Left cardiac atrium (tissue), 4 donors: ENCODE data around the gene TANGO2. TPM values are rescaled to one million over a fixed set of nuclear protein-coding genes. Genes with fewer than 3 reads are reported as not detected.

ENCODE experiments used
- ATAC-seq, 2 donors: fragments of 200-7000 bp; cut with Tn5 transposase; one replicate each; pipeline ENCODE4 v1.9.1; 2020; ENCODE audit warnings: mild to moderate bottlenecking in 2 of 2, moderate library complexity in 2 of 2
- DNase-seq: peaks from one replicate; pipeline ENCODE4 v3.0.0-alpha.2; 2020
- intact Hi-C, 2 donors: fragments of 100-400 bp; cut with DNase I; formaldehyde crosslinking; loops; one replicate each; pipeline versions ENCODE4 v1.14.1 to v1.15.1; 2022 to 2023
- long read RNA-seq: library from polyadenylated mRNA; unstranded; transcript quantifications from one replicate; pipeline ENCODE4 v2.0.0, GENCODE V29; 2021
- total RNA-seq, 2 donors: library from RNA; stranded (reverse); fragmentation: NEBNext Ultra II Directional; extraction: Animal tissue kit (Norgen Biotek cat#: 25700); gene quantifications; one replicate each; pipeline ENCODE4 v1.2.1, GENCODE V29; 2021
- donor health status: DM: no; HTN: yes; CAD: no.
- donor health status: DM: no; HTN: yes; CAD: no; lungs with severe emphysema.
- donor health status: DM: yes; HTN: yes; CAD: no.
- donor health status: Dilated cardiomyopathy.

TANGO2 gene, protein sequence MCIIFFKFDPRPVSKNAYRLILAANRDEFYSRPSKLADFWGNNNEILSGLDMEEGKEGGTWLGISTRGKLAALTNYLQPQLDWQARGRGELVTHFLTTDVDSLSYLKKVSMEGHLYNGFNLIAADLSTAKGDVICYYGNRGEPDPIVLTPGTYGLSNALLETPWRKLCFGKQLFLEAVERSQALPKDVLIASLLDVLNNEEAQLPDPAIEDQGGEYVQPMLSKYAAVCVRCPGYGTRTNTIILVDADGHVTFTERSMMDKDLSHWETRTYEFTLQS
- 10 to 100 TPM; 55.0 to 80.0 TPM for total RNA-seq
- long read RNA-seq, transcript TANGO2-203 (8 exons, 2,241 nt), result minor isoform, 9 of 196 reads
- long read RNA-seq, transcript TANGO2-217 (9 exons, 2,439 nt), result minor isoform, 12 of 196 reads
- long read RNA-seq, transcript TANGO2-202 (7 exons, 2,011 nt), result major isoform, 13 of 196 reads
- long read RNA-seq, transcript TANGO2-201 (9 exons, 2,273 nt), result major isoform, 13 of 196 reads
- long read RNA-seq, partial matches to known transcripts, result 25 of 196 reads
- long read RNA-seq, other reads (novel, unspliced or antisense), result 118 of 196 reads

GRCh38 chr22:20020533-20021195 is at the start of gene TANGO2:
Gene TANGO2, plus strand, starts transcription at chr22:20021110. Its CDS starts 15,689 bp downstream, at chr22:20036799.
- peak; percentile 92 to 93 for ATAC-seq
- intact Hi-C loops, result no loop called here
- DNase-seq, result peak; percentile 94

DNA sequence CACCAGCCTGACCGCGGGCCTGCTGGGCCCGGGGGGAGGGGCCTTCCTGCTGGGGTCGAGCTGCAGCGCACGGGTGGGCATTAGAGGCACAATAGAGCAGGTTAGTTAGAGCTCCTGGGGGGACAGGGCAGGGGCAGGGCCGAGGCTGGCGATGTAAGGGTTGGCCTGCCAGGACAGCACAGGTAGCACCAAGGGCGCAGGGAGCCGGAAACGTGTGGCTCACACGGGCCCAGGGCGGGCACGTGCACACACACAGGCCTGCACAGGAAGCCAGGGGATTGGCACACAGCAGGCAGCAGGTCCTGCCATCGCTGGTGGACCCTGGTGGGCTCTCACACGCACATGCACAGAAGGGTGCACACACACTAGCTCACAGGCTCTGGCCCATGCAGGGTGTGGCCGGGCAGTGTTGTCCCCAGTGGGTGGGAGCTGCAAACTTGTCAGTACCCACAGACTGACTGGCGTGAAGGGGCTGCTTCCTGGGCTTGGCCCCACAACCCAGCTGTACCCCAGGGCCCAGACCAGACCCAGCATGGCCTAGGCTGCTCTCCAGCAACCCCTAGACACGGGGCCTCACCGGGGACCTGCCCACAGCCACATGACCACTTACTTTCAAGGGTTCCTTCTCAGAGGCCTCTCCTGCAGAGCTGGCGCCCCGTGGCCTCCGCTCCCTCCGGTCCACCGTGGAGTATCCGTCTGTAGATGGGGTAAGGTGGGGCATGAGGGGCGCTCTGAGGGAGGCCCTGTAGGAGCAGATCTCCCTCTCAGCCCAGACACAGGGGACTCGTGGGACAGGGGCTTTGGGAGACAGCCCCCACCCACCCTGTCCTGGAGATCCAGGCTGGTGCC is 49.4 kb upstream of the TANGO2 start:
- ATAC-seq, result peak in 1 of 2 donors; percentile 2
- no peak for DNase-seq
- intact Hi-C loops, result loop anchor here in 1 of 2 donors (10.0 kb wide), 1 partner anchor 143 kb away; the partner anchor contains the start of genes RANBP1 and TRMT2A

GRCh38 chr22:19972251-19972650 is 48.7 kb upstream of the TANGO2 start:
- intact Hi-C loops, result loop anchor here in 1 of 2 donors (10.0 kb wide), 1 partner anchor 143 kb away; the partner anchor contains the start of genes RANBP1 and TRMT2A
- ATAC-seq (no peak), DNase-seq (no peak)

DNA sequence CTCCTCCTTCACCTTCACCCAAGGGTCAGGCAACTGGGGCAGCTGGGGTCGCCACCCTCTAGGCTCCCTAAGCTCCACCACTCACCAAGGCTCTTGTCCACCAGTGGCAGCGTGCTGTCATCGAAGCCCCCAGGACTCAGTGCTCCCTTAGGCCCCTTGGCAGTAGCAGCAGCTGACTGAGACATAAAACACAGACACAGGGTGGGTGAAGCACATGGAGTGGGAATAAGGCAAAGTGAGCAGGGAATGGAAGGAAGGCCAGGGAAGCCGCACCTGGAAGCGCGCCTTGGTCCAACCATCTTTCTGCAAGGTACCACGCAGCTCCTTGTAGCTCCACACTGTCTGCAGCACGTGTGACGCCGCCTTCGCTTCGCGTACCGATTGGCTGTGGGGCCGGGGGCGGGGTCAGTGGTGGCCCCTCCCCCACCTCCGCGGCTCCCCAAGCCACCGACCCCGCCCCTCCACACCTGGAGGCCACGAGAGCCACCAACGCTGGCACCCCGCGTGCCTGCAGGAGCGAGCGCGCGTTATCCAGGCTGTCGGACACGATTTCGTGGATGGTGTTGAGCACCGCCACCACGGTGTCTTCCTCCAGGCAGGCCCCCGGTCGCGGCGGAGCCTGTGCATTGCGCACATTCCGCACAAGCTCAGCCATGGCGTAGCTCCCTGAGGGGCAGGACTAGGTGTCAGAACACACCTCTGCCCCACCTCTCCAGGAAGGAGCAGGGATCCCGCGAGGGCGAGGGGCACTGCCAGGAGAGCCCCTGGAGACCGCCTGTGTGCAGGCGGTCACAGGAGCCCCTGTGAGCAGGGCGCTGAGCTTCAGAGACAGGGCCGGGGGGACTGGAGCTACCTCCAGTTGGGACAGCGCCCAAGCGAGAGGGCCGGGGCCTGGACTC is 48.0 kb upstream of the TANGO2 start:
- ATAC-seq, result no peak
- intact Hi-C loops, result loop anchor here in 1 of 2 donors (10.0 kb wide), 1 partner anchor 142 kb away; the partner anchor contains the start of genes RANBP1 and TRMT2A
- no peak for DNase-seq

DNA sequence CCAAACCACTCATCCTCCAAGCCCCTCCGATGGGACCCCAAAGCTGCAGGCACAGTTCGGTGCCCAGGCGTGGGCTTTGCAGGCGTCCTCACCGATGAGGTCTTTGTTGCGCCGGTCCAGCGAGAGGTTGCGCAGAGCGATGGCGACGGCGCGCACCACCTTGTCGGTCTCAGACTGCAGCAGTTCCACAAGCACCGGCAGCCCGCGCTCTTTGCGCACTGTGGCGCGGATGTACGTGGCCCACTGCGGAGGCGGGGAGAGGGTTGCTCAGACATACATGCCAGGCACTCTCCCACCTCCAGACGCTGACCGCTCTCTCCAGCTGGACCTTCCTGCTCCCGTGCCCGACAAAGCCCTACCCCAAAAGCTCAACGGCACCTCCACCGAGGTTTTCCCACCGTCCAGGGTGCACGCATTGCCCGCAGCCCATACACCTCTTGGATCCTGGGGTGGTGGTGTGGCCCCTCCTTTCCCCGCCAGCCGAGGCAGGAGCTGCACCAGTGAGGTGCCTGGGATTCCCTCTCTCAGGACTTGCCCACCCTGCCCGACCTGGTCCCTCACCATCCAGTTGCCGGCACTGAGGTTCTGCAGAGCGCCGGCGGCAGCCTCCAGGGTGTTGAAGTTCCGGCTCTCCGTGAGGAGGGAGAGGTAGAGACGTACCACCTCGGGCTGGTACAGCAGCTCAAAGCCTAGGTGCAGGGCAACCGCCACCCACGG is 47.2 kb upstream of the TANGO2 start:
- no peak for ATAC-seq
- intact Hi-C loops, result loop anchor here in 1 of 2 donors (10.0 kb wide), 1 partner anchor 141 kb away; the partner anchor contains the start of genes RANBP1 and TRMT2A

GRCh38 chr22:19974268-19974861 is 46.5 kb upstream of the TANGO2 start:
- peak; percentile 53 for DNase-seq
- peak; percentile 4 to 16 for ATAC-seq
- intact Hi-C loops, result loop anchor here in 1 of 2 donors (10.0 kb wide), 1 partner anchor 140 kb away; the partner anchor contains the start of genes RANBP1 and TRMT2A

More for the DNA sequence above, 47.2 kb upstream of the TANGO2 start:
- DNase-seq, result no peak

GRCh38 chr22:19974935-19975706 is 45.8 kb upstream of the TANGO2 start:
- no peak for ATAC-seq
- intact Hi-C loops, result loop anchor here in 1 of 2 donors (10.0 kb wide), 1 partner anchor 140 kb away; the partner anchor contains the start of genes RANBP1 and TRMT2A
- no peak for DNase-seq

- DNase-seq, result no peak
- intact Hi-C loops, result loop anchor here in 1 of 2 donors (10.0 kb wide), 1 partner anchor 139 kb away; the partner anchor contains the start of genes RANBP1 and TRMT2A
- no peak for ATAC-seq
Observed at GRCh38 chr22:19975707-19976035, 45.2 kb upstream of the TANGO2 start.

GRCh38 chr22:19976671-19977070 is 44.2 kb upstream of the TANGO2 start:
- no peak for ATAC-seq

GRCh38 chr22:19977296-19978243 is 43.3 kb upstream of the TANGO2 start:
- DNase-seq (no peak), ATAC-seq (no peak)
- intact Hi-C loops, result loop anchor here in 1 of 2 donors (10.0 kb wide), 1 partner anchor 137 kb away; the partner anchor contains the start of genes RANBP1 and TRMT2A

More at GRCh38 chr22:19976671-19977070, 44.2 kb upstream of the TANGO2 start:
- no peak for DNase-seq
- intact Hi-C loops, result loop anchor here in 1 of 2 donors (10.0 kb wide), 1 partner anchor 138 kb away; the partner anchor contains the start of genes RANBP1 and TRMT2A

GRCh38 chr22:19978748-19979147 is 42.2 kb upstream of the TANGO2 start:
- ATAC-seq, result no peak
- intact Hi-C loops, result loop anchor here in 1 of 2 donors (10.0 kb wide), 1 partner anchor 136 kb away; the partner anchor contains the start of genes RANBP1 and TRMT2A
- DNase-seq, result no peak

DNA sequence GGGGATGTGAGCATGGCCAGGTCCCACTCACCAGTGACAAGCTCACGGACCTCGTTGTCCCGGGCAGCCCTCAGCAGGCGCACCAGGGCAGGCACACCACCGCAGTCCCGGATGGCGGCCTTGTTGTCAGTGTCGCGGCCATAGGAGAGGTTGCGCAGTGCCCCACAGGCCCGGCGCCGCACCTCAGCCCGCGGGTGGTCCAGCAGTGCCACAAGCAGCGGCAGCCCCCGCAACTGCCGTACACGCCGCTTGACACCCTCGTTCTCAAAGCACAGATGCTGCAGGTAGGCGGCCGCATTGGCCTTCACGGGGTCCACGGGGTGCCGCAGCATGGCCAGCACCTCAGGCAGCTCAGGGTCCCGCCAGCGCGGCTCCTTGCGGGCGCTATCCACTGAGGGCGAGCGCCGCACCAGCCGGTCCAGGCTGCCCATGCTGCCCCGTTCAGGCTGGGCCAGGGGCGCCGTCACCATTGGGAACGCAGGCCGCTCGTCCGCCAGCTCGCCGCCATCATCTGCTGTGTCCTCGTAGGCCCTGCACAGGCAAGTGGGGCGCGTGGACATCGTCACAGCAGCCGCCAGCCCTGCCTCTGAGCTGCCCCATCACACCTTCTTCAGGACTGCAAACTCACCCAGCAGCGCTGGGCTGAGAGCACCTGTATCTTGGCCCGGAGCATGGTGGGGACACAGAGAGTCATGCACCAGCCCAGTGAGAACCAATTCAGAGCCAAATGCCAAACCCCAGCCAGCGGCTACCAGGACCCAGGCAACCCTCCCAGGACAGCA is 41.0 kb upstream of the TANGO2 start:
- ATAC-seq (no peak), DNase-seq (no peak)
- intact Hi-C loops, result loop anchor here in 1 of 2 donors (10.0 kb wide), 1 partner anchor 135 kb away; the partner anchor contains the start of genes RANBP1 and TRMT2A

DNA sequence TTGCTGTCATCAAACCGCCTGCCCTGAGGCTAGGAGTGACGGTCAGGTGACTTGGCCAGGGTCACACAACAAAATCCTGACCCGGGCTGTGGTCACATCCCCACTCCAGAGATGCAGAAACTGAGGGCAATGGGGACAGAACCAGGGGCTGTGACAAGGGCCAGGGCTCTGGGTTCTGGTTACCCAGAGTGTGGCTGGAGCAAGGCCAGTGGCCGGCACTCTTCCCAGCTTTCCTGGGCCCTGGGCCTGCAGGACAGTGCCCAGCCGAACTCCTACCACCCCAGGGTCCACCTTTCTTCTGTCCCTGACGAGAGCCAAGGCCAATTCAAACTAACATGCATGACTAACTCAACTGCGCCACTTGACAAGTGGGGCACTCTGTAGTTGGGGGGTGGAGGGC is 40.1 kb upstream of the TANGO2 start:
- DNase-seq (no peak), ATAC-seq (no peak)
- intact Hi-C loops, result no loop called here
